GM12875 (cell line): ENCODE results near the gene JDP2.

Experiments
- H3K4me3 ChIP-seq: one replicate; pipeline ENCODE4 v1.5.1; 2011; ENCODE audit warnings: low read depth, low read length, control low read depth
- TF ChIP-seq, protein P1 (sequence below): IDR thresholded peaks from 2 replicates; pipeline ENCODE4 v1.5.1; 2011; ENCODE audit warnings: low read depth, mild to moderate bottlenecking, control low read depth, inconsistent platforms, low read length, moderate library complexity, borderline replicate concordance; ENCODE audit not compliant: insufficient read depth

JDP2 gene

DNA sequence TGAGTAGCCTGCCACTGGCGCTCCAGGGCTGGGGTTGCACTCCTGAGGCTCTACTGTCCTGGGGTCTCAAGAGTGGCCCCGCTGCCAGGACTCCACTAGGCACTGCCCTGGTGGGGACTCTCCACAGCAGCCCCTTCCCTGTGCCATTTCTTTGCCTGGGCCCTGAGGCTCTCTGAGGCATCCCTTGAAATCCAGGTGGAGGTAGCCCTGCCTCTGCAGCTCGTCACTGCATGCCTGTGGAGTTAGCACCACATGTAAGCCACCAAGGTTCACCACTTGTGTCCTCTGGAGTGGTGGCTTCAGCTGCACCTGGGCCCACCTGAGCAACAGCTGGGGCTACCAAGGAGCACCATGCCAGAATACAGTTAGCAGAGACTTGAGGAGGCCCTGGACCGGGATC lies 54.5 kb downstream of the JDP2 start:
- no peak overlapping the region for H3K4me3 ChIP-seq
- TF ChIP-seq, protein P1, sequence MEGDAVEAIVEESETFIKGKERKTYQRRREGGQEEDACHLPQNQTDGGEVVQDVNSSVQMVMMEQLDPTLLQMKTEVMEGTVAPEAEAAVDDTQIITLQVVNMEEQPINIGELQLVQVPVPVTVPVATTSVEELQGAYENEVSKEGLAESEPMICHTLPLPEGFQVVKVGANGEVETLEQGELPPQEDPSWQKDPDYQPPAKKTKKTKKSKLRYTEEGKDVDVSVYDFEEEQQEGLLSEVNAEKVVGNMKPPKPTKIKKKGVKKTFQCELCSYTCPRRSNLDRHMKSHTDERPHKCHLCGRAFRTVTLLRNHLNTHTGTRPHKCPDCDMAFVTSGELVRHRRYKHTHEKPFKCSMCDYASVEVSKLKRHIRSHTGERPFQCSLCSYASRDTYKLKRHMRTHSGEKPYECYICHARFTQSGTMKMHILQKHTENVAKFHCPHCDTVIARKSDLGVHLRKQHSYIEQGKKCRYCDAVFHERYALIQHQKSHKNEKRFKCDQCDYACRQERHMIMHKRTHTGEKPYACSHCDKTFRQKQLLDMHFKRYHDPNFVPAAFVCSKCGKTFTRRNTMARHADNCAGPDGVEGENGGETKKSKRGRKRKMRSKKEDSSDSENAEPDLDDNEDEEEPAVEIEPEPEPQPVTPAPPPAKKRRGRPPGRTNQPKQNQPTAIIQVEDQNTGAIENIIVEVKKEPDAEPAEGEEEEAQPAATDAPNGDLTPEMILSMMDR: no peak

DNA sequence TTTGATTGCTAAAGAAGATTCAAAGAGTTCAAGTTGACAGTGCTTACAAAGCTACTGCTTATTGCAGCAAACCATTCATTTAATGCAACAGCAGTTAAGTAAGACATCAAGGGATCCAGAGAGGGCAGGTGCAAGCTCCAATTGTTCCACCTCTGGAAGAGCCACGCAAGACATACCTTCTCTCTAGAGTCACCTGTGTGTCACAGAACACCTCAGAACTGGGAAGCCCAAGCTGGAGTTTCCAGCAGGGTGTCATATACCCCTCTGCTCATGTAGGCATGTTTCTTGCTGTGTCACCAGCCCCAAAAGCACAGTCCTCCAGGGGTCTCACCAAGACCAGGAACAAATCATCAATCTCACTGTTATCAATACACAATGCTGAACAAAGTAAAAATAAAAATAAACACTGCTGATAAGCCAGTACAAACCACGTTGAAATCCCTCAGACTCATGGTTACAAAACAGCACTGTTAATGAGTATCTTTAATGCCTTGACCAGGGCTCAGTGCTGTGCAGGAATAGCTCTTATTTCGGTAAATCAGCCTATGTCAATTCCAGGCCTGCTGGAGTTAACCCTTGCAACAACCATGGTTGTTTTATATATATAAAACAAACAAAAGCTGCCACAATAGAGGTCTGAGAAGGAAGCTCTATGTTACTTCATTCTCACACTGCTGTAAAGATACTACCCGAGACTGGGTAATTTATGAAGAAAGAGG lies 57.0 kb downstream of the JDP2 start:
- H3K4me3 ChIP-seq: no peak overlapping the region
- TF ChIP-seq, protein P1: no peak

DNA sequence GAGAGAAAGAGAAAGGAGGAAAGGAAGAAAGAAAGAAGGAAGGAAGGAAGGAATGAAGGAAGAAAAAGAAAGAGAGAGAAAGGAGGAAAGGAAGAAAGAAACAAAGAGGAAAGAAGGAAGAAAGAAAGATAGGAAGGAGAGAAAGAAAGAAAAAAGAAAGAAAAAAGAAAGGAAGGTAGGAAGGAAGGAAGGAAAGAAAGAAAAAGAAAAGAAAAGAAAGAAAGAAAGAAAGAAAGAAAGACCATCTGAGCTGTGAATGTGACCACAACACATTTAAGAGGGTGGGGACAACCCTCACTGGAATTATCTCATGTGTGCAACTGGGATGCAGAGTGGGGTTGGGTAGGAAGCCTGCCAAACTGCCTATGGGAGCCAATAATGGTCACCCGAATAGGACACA lies 58.5 kb downstream of the JDP2 start:
- TF ChIP-seq, protein P1: no peak
- no peak overlapping the region for H3K4me3 ChIP-seq

DNA sequence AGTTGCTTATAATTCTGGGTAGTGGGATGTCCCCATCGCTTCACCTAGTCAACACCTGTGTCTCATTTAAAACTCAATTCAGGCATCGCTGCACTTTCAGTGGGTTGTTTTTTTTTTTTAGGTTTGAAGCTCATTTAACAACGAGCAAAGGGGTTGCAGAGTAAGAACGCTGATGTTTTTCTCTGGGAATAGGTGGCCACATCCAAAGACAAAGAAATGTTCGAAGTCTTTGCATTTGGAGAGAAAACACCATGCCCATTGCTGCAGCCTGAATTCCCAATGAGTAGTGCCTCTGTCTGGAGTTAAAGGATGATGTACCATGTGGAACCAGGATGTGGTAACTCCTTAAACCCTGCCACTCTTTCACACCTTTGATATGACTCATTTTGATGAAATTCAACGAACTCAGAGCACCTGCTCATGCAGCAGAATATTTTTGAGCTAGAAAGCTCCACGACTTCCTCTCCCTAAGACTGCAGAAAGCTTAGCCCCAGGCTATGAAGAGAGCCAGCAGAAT lies 59.4 kb downstream of the JDP2 start:
- no peak overlapping the region for H3K4me3 ChIP-seq
- TF ChIP-seq, protein P1: no peak

DNA sequence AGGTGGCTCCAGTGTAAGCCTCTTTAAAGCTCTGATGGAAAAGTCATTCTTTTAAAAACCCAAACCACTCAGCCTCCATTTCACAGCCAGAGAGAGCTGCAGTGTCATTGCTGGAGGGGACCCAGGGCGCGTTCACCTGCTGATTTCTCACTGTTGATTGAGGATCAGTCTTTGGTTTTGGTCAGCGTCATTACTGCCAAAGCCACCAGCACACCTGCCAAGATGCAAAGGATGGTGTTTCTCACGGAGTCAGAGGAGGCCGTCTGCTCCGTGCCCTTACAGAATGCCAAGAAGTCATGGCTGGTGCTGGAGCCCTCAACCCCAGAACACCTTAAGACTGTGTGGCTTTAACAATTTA lies 61.6 kb downstream of the JDP2 start:
- H3K4me3 ChIP-seq: no peak overlapping the region

DNA sequence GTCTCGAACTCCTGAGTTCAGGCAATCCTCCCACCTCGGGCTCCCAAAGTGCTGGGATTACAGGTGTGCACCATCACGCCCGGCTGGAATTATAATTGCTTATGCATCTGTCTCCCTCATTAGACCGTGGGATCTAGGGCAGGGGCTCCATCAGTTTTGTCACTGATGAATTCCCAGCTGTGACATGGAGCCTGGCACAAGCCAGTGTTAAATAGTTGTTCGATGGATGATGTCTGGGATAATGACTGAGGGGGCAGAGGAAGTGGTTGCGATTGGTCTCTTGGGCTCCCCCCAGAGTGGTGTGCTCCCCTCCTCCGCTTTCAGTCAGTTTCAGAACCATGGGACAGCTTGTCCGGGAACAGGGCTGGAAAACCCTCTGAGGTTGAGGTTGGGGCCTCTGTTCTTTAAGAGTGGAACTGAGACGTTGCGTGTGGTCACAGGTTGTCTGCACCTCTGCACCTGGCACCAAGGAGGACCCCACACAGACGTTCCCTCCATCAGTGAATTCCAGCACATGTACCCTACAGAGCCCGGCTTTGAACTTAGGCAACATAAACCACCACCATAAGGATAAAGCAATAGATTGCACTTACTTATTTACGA lies 63.7 kb downstream of the JDP2 start:
- no peak overlapping the region for H3K4me3 ChIP-seq
- TF ChIP-seq, protein P1: no peak

More for the DNA sequence above, 61.6 kb downstream of the JDP2 start:
- TF ChIP-seq, protein P1: no peak
